Kidney capillary endothelial cell (primary cell): ENCODE measurements around the gene TULP4.
A peak's percentile ranks its signal among the peaks of the same experiment; 100 is the strongest.
"Not testable (repeated sequence)": the region's sequence is repeated elsewhere in the genome, so short reads cannot be mapped to it uniquely, and the experiment has no call there.

Experiments
- DNase-seq: peaks from one replicate; pipeline ENCODE4 v3.0.0-alpha.2; 2018; ENCODE audit warnings: low spot score

The TULP4 gene

GRCh38 chr6:158391276-158391675, 79.0 kb downstream of the TULP4 start:
- peak; percentile 21 for DNase-seq

DNA sequence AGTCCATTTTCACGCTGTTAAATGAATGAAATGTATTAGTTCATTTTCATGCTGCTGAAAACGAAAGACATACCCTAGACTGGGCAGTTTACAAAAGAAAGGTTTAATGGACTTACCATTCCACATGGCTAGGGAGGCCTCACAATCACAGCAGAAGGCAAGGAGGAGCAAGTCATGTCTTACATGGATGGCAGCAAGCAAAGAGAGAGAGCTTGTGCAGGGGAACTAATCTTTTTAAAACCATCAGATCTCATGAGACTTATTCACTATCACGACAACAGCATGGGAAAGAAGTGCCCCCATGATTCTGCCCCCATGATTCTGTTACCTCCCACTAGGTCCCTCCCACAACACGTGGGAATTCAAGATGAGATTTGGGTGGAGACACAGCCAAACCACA, 79.7 kb downstream of the TULP4 start:
- DNase-seq = not testable (repeated sequence)

DNA sequence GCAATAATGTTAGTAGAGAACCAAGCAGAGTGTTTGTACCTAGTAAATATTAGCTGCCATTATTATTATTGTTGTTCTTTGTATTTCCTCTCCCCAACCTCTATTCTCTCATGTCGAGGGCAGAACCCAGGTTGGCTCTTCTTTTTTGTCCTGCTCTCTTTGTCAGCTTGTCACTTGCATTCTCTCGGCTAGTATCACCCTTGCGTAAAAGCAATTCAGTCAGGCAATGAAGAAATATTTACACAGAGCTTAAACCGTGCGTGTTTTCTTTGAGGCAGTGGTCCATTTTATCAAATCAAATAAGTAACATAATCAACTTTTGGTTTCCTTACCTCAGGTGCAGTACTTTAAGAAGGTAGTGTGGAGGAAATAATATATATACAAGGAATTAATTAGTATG, 83.9 kb downstream of the TULP4 start:
- DNase-seq = no peak

- no peak for DNase-seq
These were observed 85.3 kb downstream of the TULP4 start for GRCh38 chr6:158397578-158397977.

DNA sequence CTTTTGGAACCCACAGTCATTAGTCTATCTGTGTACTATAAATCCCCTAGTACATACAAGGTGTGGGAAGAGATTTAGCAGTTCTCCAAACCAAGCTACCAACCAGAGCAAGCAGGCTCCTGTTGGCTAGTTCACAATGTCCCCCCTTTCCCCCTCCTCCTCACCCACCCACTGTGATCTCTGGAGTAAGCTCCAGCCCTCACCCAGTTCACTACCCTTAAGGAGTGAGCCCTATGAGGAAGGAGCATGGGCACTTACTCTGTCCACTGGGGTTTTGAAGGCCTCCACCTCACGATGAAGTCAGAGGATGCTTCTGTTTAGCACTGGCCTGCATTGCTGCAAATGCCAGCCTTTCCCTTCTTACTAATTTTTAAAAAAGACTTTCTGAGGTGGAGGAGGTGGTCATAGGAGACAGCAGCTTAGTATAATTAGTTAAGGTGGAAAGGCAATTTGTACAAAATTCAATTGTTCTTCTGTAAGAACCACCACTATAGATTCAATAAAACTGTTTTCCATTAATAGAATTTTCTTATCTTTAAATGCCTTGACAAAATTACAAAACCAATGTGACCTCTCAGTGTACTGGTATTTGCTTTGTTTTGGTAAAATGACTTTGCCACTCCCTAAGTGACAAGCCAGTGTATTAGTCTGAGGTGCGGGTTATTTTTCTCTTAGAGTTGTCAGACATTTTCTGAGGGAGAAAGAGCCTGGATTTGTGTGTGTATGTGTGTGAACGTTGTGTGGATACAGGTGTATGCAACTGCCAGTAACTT, 86.2 kb downstream of the TULP4 start:
- DNase-seq = no peak

GRCh38 chr6:158399040-158399700, 86.9 kb downstream of the TULP4 start:
- DNase-seq = no peak

DNA sequence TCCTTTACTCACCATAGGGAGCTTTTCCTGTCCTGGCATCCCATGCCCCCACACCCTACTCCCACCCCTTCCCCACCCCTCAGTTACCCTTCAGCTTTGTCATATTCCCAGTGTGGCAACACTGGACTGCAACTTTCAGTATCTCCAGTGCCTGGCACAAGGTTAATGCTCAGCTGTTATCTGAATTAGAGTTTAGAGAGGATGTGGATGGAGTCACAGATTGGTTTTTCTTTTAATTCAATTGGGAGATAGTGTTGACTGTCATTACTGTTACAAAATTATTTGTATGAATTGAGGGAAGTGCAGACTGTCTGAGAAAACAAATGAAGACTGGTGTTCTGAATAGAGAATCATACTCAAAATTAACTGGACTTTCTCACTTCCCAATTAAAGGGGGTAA, 89.9 kb downstream of the TULP4 start:
- DNase-seq = no peak

GRCh38 chr6:158405321-158405831, 93.1 kb downstream of the TULP4 start:
- not testable (repeated sequence) for DNase-seq

DNA sequence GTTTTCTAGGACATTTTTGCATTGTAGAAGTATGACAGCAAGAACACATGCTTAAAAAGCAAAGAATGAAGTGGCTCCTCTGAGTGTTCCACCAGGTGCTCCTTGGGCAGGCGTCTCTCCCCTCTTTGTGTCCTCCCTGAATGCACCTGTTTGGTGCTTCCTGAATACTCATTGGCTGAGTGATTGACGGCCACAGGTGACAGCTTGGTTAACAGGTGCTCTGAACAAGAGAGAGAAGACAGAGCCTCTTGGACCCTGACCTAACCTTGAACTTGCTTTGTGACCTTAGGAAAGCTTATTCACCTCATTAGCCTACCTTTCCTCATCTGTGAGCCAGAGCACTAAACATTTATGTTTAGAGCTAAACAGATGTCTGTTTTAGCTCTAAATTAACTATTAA, 93.7 kb downstream of the TULP4 start:
- no peak for DNase-seq

DNA sequence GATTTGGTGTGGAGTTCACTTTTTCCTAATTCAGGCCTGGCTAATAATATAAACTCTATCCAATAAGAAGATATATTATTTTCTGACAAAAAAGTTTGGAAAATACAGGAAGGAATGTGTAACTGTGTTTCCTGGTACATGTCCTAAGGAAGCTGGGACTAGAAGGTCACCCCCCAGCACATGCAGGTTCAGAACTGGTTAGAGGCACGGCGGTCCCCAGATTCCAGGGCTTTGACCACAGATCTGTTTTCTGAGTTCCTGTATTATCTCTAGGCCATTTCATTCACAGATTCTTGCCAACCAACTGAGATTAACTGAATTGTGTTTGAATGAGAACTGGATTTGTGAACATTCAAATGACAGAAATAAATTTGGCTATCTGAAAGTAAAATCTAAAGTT, 94.5 kb downstream of the TULP4 start:
- DNase-seq = no peak

DNA sequence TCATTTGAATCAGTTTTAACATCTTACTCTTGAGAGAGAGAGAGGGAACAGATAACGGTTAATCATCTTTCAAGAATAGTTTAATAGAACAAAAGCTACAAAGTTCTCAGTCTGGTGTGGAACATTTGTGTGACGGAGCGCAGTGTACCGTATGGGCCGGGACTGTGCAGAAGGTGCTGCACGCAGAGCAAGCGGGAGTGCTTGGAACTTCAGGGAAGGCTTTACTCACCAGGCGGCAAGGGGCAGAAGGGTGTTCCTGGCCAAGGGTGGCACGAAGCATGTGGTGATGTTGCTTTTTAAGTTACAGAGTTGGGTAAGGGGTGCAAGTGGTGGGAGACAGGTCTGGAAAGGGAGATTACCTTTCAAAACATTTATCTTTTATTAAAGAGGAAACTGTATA, 95.7 kb downstream of the TULP4 start:
- no peak for DNase-seq

DNA sequence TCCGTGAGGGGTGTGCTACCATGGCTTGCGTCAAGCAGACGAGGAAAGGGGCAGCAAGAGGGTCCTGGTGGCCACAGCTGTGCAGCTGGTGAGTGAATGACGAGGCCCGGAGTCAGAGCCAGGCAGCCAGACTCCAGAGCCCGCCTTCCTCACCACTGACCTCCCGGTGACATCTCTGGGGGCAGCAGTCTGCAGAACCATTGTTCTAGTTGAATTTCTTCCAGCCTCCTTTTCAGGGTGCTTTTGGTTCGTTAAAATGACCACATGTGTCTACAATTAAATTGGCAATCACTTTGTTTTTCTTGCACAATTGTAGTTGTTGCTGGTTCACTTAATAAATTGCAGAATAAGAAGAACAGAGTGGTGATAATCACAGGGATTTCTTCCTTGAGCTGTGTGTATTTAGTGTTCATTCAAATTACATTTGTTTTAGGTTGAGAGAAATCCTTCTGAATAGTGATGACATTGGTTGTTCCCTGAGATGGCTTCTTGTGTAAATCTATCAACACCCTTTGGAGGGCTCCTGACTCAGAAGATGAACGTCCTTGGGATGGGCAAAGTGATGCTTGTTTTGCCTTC, 96.4 kb downstream of the TULP4 start:
- DNase-seq = peak; percentile 80

GRCh38 chr6:158409451-158409850, 97.2 kb downstream of the TULP4 start:
- DNase-seq = peak; percentile 44

- DNase-seq = no peak
These were observed 98.5 kb downstream of the TULP4 start for GRCh38 chr6:158410784-158411183.

DNA sequence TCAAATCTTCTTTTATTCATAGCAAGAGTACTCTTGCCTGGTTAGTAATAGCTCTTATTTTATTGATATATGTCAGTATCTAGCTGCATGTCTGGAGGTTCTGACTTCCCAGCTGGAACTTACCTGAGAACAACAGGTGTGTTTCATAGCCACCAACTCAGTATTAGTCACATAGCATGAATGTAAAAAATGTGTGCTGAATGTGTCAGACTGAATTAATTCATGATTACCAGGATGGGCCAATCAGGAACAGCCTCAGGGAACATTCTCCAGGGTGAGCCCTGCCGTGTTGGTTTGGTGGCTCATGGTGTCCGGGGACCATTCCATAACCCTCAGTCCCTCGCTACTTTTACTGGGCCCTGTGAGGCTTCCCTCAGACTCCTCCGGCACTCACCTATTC, 99.7 kb downstream of the TULP4 start:
- DNase-seq = no peak

DNA sequence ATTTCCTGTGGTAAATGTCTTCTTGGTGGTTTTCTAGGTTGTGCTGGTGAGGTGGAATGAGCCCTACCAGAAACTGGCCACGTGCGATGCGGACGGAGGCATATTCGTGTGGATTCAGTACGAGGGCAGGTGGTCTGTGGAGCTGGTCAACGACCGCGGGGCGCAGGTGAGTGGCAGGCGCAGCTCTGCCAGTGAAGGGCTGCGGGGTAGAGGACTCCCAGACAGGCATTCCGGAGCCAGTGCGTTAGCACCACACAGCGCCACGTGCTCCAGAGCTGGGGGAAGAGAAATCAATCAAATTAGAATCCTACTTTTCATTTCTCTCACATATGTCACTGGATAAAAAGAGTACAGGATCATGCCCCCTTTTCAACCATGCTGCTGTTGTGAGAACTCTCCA, 100.8 kb downstream of the TULP4 start:
- DNase-seq = no peak

DNA sequence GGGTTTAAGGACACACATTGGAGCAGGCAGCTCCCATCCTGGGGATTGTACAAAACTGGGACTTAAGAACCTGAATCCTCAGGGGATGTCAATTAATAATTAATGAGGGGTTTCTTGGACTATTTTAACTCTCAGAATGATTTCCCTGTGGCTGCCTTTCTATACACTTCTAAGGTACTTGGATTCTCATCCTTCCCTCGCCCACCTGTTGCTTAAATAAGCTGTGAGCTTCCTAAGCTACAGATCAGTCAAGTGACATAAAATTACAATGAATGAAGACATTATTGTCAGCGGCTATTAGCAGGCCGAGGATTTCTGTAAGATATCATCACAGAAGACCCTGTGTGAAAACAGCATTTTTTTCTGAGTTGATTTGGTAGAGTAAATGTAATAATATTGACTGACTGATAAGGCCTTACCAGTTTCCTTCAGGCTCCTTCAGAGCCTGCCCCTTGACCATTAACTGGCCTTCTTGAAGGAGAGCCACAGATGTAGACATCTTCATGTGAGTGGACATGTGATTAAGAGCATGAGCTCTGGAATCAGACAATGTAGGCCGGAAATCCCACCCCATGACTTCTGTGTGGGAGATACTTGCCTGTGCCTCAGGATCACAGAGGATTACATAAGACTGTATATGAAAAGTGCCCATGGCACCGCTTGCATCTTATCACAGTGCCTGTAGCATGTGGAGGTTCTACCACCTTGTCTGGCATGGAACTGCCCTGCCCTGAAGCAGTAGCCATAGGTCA, 101.7 kb downstream of the TULP4 start:
- DNase-seq = no peak

GRCh38 chr6:158414851-158415262, 102.6 kb downstream of the TULP4 start:
- DNase-seq = no peak

- DNase-seq = no peak
These were observed 103.4 kb downstream of the TULP4 start for GRCh38 chr6:158415666-158416065.

- DNase-seq = no peak
These were observed 104.9 kb downstream of the TULP4 start for GRCh38 chr6:158416883-158417759.

GRCh38 chr6:158417760-158418098, 105.5 kb downstream of the TULP4 start:
- DNase-seq = peak; percentile 68

GRCh38 chr6:158418501-158418900, 106.2 kb downstream of the TULP4 start:
- DNase-seq = no peak
